Loucy (cell line): ENCODE measurements around the gene MB.

Experiments
- CTCF ChIP-seq: fragments of 200-600 bp; sonication (generic); conservative IDR thresholded peaks from 2 replicates; pipeline ENCODE4 v1.5.1; 2014; ENCODE audit warnings: mild to moderate bottlenecking, antibody characterized with exemption, low read length
- EZH2phosphoT487 ChIP-seq: fragments of 200-600 bp; IDR thresholded peaks from 2 replicates; pipeline ENCODE4 v1.6.1; 2018; ENCODE audit warnings: antibody characterized with exemption, mild to moderate bottlenecking, moderate library complexity, borderline replicate concordance

GRCh38 chr22:35575116-35575748, 41.9 kb downstream of the MB start:
- no peak for TF ChIP-seq CTCF
- no peak for TF ChIP-seq EZH2phosphoT487
